ENCODE results near the gene GRIN2A.

The GRIN2A gene

GRCh38 chr16:10205688-10206087, 23.5 kb upstream of the GRIN2A start:
- H3K9me3 Mint-ChIP-seq, result peaks cover 3% of the 10 kb centered on the region
- H3K27me3 Mint-ChIP-seq, result peaks cover 12% of the 10 kb centered on the region
- DNase-seq, result no peak
- H3K27ac Mint-ChIP-seq, result no peak overlapping the region
- H3K4me3 Mint-ChIP-seq, result no peak overlapping the region
- H3K4me1 Mint-ChIP-seq (ENCODE audit: low read depth), result no peaks in the 10 kb centered on the region
- H3K36me3 Mint-ChIP-seq (ENCODE audit: low read depth), result no peaks in the 10 kb centered on the region

- Mint-ChIP-seq H3K9me3 (peaks cover 3% of the 10 kb centered on the region), H3K4me3 (no peak overlapping the region), H3K4me1 (ENCODE audit: low read depth) (no peaks in the 10 kb centered on the region), H3K27ac (no peak overlapping the region), H3K27me3 (peaks cover 5% of the 10 kb centered on the region), H3K36me3 (ENCODE audit: low read depth) (no peaks in the 10 kb centered on the region)
- no peak for DNase-seq
Measured at GRCh38 chr16:10202649-10203048, 20.4 kb upstream of the GRIN2A start.

GRCh38 chr16:10200637-10201586, 18.7 kb upstream of the GRIN2A start:
- H3K36me3 Mint-ChIP-seq (ENCODE audit: low read depth), result no peaks in the 10 kb centered on the region
- H3K9me3 Mint-ChIP-seq, result peaks cover 3% of the 10 kb centered on the region
- H3K27ac Mint-ChIP-seq, result no peak overlapping the region
- peaks cover 5% of the 10 kb centered on the region for H3K27me3 Mint-ChIP-seq
- DNase-seq, result no peak
- H3K4me3 Mint-ChIP-seq, result no peak overlapping the region
- H3K4me1 Mint-ChIP-seq (ENCODE audit: low read depth), result no peaks in the 10 kb centered on the region

GRCh38 chr16:10196999-10197398, 14.8 kb upstream of the GRIN2A start:
- no peaks in the 10 kb centered on the region for H3K36me3 Mint-ChIP-seq (ENCODE audit: low read depth)
- no peaks in the 10 kb centered on the region for H3K9me3 Mint-ChIP-seq
- no peak overlapping the region for H3K4me3 Mint-ChIP-seq
- no peak for DNase-seq
- no peaks in the 10 kb centered on the region for H3K4me1 Mint-ChIP-seq (ENCODE audit: low read depth)
- no peak overlapping the region for H3K27ac Mint-ChIP-seq
- H3K27me3 Mint-ChIP-seq, result peaks cover 2% of the 10 kb centered on the region

- no peaks in the 10 kb centered on the region for H3K4me1 Mint-ChIP-seq (ENCODE audit: low read depth)
- H3K9me3 Mint-ChIP-seq, result no peaks in the 10 kb centered on the region
- H3K27ac Mint-ChIP-seq, result no peak overlapping the region
- H3K36me3 Mint-ChIP-seq (ENCODE audit: low read depth), result no peaks in the 10 kb centered on the region
- no peak overlapping the region for H3K4me3 Mint-ChIP-seq
- H3K27me3 Mint-ChIP-seq, result peaks cover 10% of the 10 kb centered on the region
- DNase-seq, result no peak
Measured at GRCh38 chr16:10191096-10191495, 8.9 kb upstream of the GRIN2A start.

GRCh38 chr16:10189861-10190390, 7.7 kb upstream of the GRIN2A start:
- Mint-ChIP-seq H3K27ac (no peak overlapping the region), H3K4me3 (no peak overlapping the region), H3K9me3 (no peaks in the 10 kb centered on the region), H3K27me3 (peaks cover 19% of the 10 kb centered on the region), H3K36me3 (ENCODE audit: low read depth) (no peaks in the 10 kb centered on the region), H3K4me1 (ENCODE audit: low read depth) (no peaks in the 10 kb centered on the region)
- DNase-seq, result no peak

- Mint-ChIP-seq H3K27ac (no peak overlapping the region), H3K27me3 (peaks cover 33% of the 10 kb centered on the region), H3K4me1 (ENCODE audit: low read depth) (peaks cover 2% of the 10 kb centered on the region), H3K4me3 (no peak overlapping the region), H3K9me3 (no peaks in the 10 kb centered on the region), H3K36me3 (ENCODE audit: low read depth) (no peaks in the 10 kb centered on the region)
- no peak for DNase-seq
Measured at GRCh38 chr16:10188236-10188635, 6.0 kb upstream of the GRIN2A start.

- Mint-ChIP-seq H3K27ac (no peak overlapping the region), H3K4me3 (no peak overlapping the region), H3K27me3 (peaks cover 74% of the 10 kb centered on the region), H3K9me3 (no peaks in the 10 kb centered on the region), H3K4me1 (ENCODE audit: low read depth) (peaks cover 15% of the 10 kb centered on the region), H3K36me3 (ENCODE audit: low read depth) (no peaks in the 10 kb centered on the region)
- DNase-seq, result peak; percentile 67
Measured at GRCh38 chr16:10181196-10182162, 749 bp downstream of the GRIN2A start.

GRCh38 chr16:10180771-10181163, 1.5 kb downstream of the GRIN2A start:
- Mint-ChIP-seq H3K4me3 (no peak overlapping the region), H3K36me3 (ENCODE audit: low read depth) (no peaks in the 10 kb centered on the region), H3K4me1 (ENCODE audit: low read depth) (peaks cover 15% of the 10 kb centered on the region), H3K27ac (no peak overlapping the region), H3K9me3 (no peaks in the 10 kb centered on the region), H3K27me3 (peaks cover 70% of the 10 kb centered on the region)
- DNase-seq, result peak; percentile 45

GRCh38 chr16:10180042-10180770, 2.0 kb downstream of the GRIN2A start:
- no peaks in the 10 kb centered on the region for H3K36me3 Mint-ChIP-seq (ENCODE audit: low read depth)
- peaks cover 67% of the 10 kb centered on the region for H3K27me3 Mint-ChIP-seq
- no peaks in the 10 kb centered on the region for H3K9me3 Mint-ChIP-seq
- DNase-seq, result no peak
- H3K27ac Mint-ChIP-seq, result no peak overlapping the region
- H3K4me1 Mint-ChIP-seq (ENCODE audit: low read depth), result peaks cover 15% of the 10 kb centered on the region
- no peak overlapping the region for H3K4me3 Mint-ChIP-seq

GRCh38 chr16:10178526-10178925, 3.7 kb downstream of the GRIN2A start:
- peaks cover 2% of the 10 kb centered on the region for H3K9me3 Mint-ChIP-seq
- H3K4me1 Mint-ChIP-seq (ENCODE audit: low read depth), result peaks cover 15% of the 10 kb centered on the region
- DNase-seq, result no peak
- no peak overlapping the region for H3K27ac Mint-ChIP-seq
- H3K4me3 Mint-ChIP-seq, result no peak overlapping the region
- no peaks in the 10 kb centered on the region for H3K36me3 Mint-ChIP-seq (ENCODE audit: low read depth)
- H3K27me3 Mint-ChIP-seq, result peaks cover 57% of the 10 kb centered on the region

GRCh38 chr16:10178080-10178479, 4.1 kb downstream of the GRIN2A start:
- no peaks in the 10 kb centered on the region for H3K36me3 Mint-ChIP-seq (ENCODE audit: low read depth)
- H3K27ac Mint-ChIP-seq, result no peak overlapping the region
- DNase-seq, result no peak
- peaks cover 2% of the 10 kb centered on the region for H3K9me3 Mint-ChIP-seq
- peaks cover 13% of the 10 kb centered on the region for H3K4me1 Mint-ChIP-seq (ENCODE audit: low read depth)
- H3K4me3 Mint-ChIP-seq, result no peak overlapping the region
- H3K27me3 Mint-ChIP-seq, result peaks cover 57% of the 10 kb centered on the region

GRCh38 chr16:10172848-10173655, 9.2 kb downstream of the GRIN2A start:
- Mint-ChIP-seq H3K36me3 (ENCODE audit: low read depth) (no peaks in the 10 kb centered on the region), H3K27ac (no peak overlapping the region), H3K9me3 (peaks cover 9% of the 10 kb centered on the region), H3K4me1 (ENCODE audit: low read depth) (no peaks in the 10 kb centered on the region), H3K4me3 (no peak overlapping the region), H3K27me3 (peaks cover 21% of the 10 kb centered on the region)
- DNase-seq, result no peak
